HepG2 (cell line): ENCODE measurements around the gene MISFA. TPM values are rescaled to one million over a fixed set of nuclear protein-coding genes. Genes with fewer than 3 reads are reported as not detected.

Experiments
- ARID2 ChIP-seq: sonication (generic); formaldehyde crosslinking; IDR thresholded peaks from 2 replicates; pipeline ENCODE4 v1.8.1; 2022; ENCODE audit warnings: mild to moderate bottlenecking, missing genetic modification reagents, borderline replicate concordance
- E2F2 ChIP-seq: sonication (generic); formaldehyde crosslinking; IDR thresholded peaks from 2 replicates; pipeline ENCODE4 v1.4.0; 2020; ENCODE audit warnings: missing genetic modification reagents, borderline replicate concordance
- EHMT2 ChIP-seq: fragments of 200-600 bp; sonication (generic); IDR thresholded peaks from 2 replicates; pipeline ENCODE4 v1.7.0; 2017; ENCODE audit warnings: antibody characterized with exemption, low read depth, low read length, borderline replicate concordance
- GATAD1 ChIP-seq: IDR thresholded peaks from 2 replicates; pipeline ENCODE4 v1.6.1; 2016; ENCODE audit warnings: missing genetic modification reagents, missing compliant biosample characterization
- KAT8 ChIP-seq: IDR thresholded peaks from 2 replicates; pipeline ENCODE4 v1.6.1; 2016; ENCODE audit warnings: missing genetic modification reagents, missing compliant biosample characterization
- MAF1 ChIP-seq: sonication (generic); formaldehyde crosslinking; IDR thresholded peaks from 2 replicates; pipeline ENCODE4 v1.5.0; 2020; ENCODE audit warnings: missing genetic modification reagents, borderline replicate concordance
- MLLT10 ChIP-seq: sonication (generic); formaldehyde crosslinking; IDR thresholded peaks from 2 replicates; pipeline ENCODE4 v1.4.0; 2020; ENCODE audit warnings: missing genetic modification reagents
- NR2F1 ChIP-seq, 2 experiments: fragments of 450-650 bp in 1 of 2; formaldehyde crosslinking in 1 of 2; IDR thresholded peaks; 2 replicates each; pipeline versions ENCODE4 v1.5.0 to v1.6.1; 2016 to 2020; ENCODE audit warnings: mild to moderate bottlenecking in 1 of 2, missing compliant biosample characterization in 1 of 2, missing genetic modification reagents in 1 of 2, moderate library complexity in 1 of 2
- SNAPC2 ChIP-seq: sonication (generic); formaldehyde crosslinking; IDR thresholded peaks from 2 replicates; pipeline ENCODE4 v1.8.1; 2022; ENCODE audit warnings: mild to moderate bottlenecking, missing genetic modification reagents
- SP5 ChIP-seq: IDR thresholded peaks from 2 replicates; pipeline ENCODE4 v1.6.1; 2016; ENCODE audit warnings: low read depth, borderline replicate concordance
- TGIF2 ChIP-seq: IDR thresholded peaks from 2 replicates; pipeline ENCODE4 v1.6.1; 2016; ENCODE audit warnings: control low read depth, missing compliant biosample characterization
- ZNF282 ChIP-seq: fragments of 450-650 bp; IDR thresholded peaks from 2 replicates; pipeline ENCODE4 v1.6.1; 2018; ENCODE audit not compliant: partially characterized antibody
- ZNF3 ChIP-seq: IDR thresholded peaks from 2 replicates; pipeline ENCODE4 v1.7.0; 2017; ENCODE audit warnings: inconsistent platforms
- ZNF354B ChIP-seq: sonication (generic); formaldehyde crosslinking; IDR thresholded peaks from 2 replicates; pipeline ENCODE4 v1.8.0; 2022; ENCODE audit warnings: mild to moderate bottlenecking, missing genetic modification reagents
- ZNF468 ChIP-seq: sonication (generic); formaldehyde crosslinking; IDR thresholded peaks from 2 replicates; pipeline ENCODE4 v1.8.0; 2022; ENCODE audit warnings: mild to moderate bottlenecking, moderate library complexity, missing genetic modification reagents
- ZNF570 ChIP-seq: sonication (generic); formaldehyde crosslinking; IDR thresholded peaks from 2 replicates; pipeline ENCODE4 v1.4.0; 2020; ENCODE audit warnings: mild to moderate bottlenecking, missing genetic modification reagents, borderline replicate concordance
- ZNF770 ChIP-seq: sonication (generic); formaldehyde crosslinking; IDR thresholded peaks from 2 replicates; pipeline ENCODE4 v1.5.0; 2020; ENCODE audit warnings: mild to moderate bottlenecking, missing genetic modification reagents
- ZNF878 ChIP-seq: sonication (generic); formaldehyde crosslinking; IDR thresholded peaks from 2 replicates; pipeline ENCODE4 v1.8.1; 2023; ENCODE audit warnings: mild to moderate bottlenecking, missing genetic modification reagents, moderate library complexity
- polyA plus RNA-seq, 8 experiments: library from polyadenylated mRNA; depleted of rRNA in 3 of 8; stranded (reverse) in 7 of 8; unstranded in 1 of 8; fragments of >200 nt; fragmentation: Illumina TruSeq in 4 of 8; extraction: Trizol in 4 of 8; gene quantifications; 2 replicates each; pipeline versions ENCODE4 v1.2.1 to v1.2.3, GENCODE V29; 2011 to 2016; ENCODE audit warnings: low read depth in 4 of 8, missing spikeins in 1 of 8, mixed read lengths in 1 of 8; ENCODE audit not compliant: insufficient read depth in 1 of 8
- total RNA-seq, 5 experiments: library from RNA; depleted of rRNA; stranded (reverse); fragments of >200 nt; fragmentation: Illumina TruSeq; extraction: Trizol; gene quantifications; 2 replicates each; pipeline ENCODE4 v1.2.3, GENCODE V29; 2016; ENCODE audit warnings: low read depth in 1 of 5
- TF ChIP-seq, protein P1 (sequence below): sonication (generic); formaldehyde crosslinking; IDR thresholded peaks from 2 replicates; pipeline ENCODE4 v1.5.0; 2020; ENCODE audit warnings: mild to moderate bottlenecking, low read depth, missing genetic modification reagents, borderline replicate concordance
- TF ChIP-seq, protein P2 (sequence below): sonication (generic); formaldehyde crosslinking; IDR thresholded peaks from 2 replicates; pipeline ENCODE4 v1.4.0; 2020; ENCODE audit warnings: missing genetic modification reagents
- TF ChIP-seq, protein P3 (sequence below): sonication (generic); formaldehyde crosslinking; IDR thresholded peaks from 2 replicates; pipeline ENCODE4 v1.4.0; 2020; ENCODE audit warnings: mild to moderate bottlenecking, missing genetic modification reagents

The MISFA gene
- total and polyA plus RNA-seq, 2 of the 13 experiments (the other 11 are each of a cell fraction or from before 2014, with no cell fraction given) = 1.4 to 5.4 TPM

- TF ChIP-seq ZNF770 (no peak), NR2F1 (CRISPR knock-in tag; IDR thresholded peaks at IDR 0.05) (no peak), TGIF2 (CRISPR knock-in tag) (peak; percentile 83), MAF1 (CRISPR knock-in tag) (no peak), MLLT10 (no peak), ZNF878 (CRISPR knock-in tag) (no peak), KAT8 (CRISPR knock-in tag) (peak; percentile 99), E2F2 (CRISPR knock-in tag) (0 out of 2 replicates have a peak, but pooled peaks have one; percentile 53), SNAPC2 (CRISPR knock-in tag) (peak; percentile 74; the same call in 1 of the 2 replicates), GATAD1 (peak; percentile 98), SP5 (CRISPR knock-in tag) (peak; percentile 81; the same call in 1 of the 2 replicates), EHMT2 (peak; percentile 21; the same call in 1 of the 2 replicates), ZNF354B (CRISPR knock-in tag) (no peak), ZNF570 (CRISPR knock-in tag) (no peak), ZNF3 (CRISPR knock-in tag) (no peak), ZNF282 (no peak), ZNF468 (CRISPR knock-in tag) (no peak), ARID2 (no peak; the same call in 1 of the 2 replicates)
- TF ChIP-seq, protein P1, sequence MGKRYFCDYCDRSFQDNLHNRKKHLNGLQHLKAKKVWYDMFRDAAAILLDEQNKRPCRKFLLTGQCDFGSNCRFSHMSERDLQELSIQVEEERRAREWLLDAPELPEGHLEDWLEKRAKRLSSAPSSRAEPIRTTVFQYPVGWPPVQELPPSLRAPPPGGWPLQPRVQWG (CRISPR knock-in tag) = no peak
- TF ChIP-seq, protein P2, sequence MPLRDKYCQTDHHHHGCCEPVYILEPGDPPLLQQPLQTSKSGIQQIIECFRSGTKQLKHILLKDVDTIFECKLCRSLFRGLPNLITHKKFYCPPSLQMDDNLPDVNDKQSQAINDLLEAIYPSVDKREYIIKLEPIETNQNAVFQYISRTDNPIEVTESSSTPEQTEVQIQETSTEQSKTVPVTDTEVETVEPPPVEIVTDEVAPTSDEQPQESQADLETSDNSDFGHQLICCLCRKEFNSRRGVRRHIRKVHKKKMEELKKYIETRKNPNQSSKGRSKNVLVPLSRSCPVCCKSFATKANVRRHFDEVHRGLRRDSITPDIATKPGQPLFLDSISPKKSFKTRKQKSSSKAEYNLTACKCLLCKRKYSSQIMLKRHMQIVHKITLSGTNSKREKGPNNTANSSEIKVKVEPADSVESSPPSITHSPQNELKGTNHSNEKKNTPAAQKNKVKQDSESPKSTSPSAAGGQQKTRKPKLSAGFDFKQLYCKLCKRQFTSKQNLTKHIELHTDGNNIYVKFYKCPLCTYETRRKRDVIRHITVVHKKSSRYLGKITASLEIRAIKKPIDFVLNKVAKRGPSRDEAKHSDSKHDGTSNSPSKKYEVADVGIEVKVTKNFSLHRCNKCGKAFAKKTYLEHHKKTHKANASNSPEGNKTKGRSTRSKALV = no peak
- TF ChIP-seq, protein P3, sequence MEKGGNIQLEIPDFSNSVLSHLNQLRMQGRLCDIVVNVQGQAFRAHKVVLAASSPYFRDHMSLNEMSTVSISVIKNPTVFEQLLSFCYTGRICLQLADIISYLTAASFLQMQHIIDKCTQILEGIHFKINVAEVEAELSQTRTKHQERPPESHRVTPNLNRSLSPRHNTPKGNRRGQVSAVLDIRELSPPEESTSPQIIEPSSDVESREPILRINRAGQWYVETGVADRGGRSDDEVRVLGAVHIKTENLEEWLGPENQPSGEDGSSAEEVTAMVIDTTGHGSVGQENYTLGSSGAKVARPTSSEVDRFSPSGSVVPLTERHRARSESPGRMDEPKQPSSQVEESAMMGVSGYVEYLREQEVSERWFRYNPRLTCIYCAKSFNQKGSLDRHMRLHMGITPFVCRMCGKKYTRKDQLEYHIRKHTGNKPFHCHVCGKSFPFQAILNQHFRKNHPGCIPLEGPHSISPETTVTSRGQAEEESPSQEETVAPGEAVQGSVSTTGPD (CRISPR knock-in tag) = no peak
Observed at GRCh38 chr11:18634140-18635032, 34.8 kb downstream of the MISFA start, which contains the start of gene SPTY2D1 (continued).
